ENCODE measurements around the gene PPP6R2.

PPP6R2 gene

GRCh38 chr22:50483556-50483955, 140.4 kb downstream of the PPP6R2 start:
- no peaks in the 10 kb centered on the region for H3K9me3 ChIP-seq (replicated peaks; ENCODE audit: low read length)
- no peaks in the 10 kb centered on the region for H3K36me3 ChIP-seq (ENCODE audit: insufficient read depth, low read length)
- peaks cover 6% of the 10 kb centered on the region for H3K4me1 ChIP-seq (ENCODE audit: control insufficient read depth, insufficient read depth, low read length)
- H3K4me2 ChIP-seq (ENCODE audit: low read length), result no peak overlapping the region
- no peak overlapping the region for H3K9ac ChIP-seq (ENCODE audit: low read depth, low read length)
- H3K4me3 ChIP-seq (ENCODE audit: low read length), result no peak overlapping the region
- peaks cover 36% of the 10 kb centered on the region for H3K27me3 ChIP-seq (ENCODE audit: control insufficient read depth, insufficient read depth, low read length)

DNA sequence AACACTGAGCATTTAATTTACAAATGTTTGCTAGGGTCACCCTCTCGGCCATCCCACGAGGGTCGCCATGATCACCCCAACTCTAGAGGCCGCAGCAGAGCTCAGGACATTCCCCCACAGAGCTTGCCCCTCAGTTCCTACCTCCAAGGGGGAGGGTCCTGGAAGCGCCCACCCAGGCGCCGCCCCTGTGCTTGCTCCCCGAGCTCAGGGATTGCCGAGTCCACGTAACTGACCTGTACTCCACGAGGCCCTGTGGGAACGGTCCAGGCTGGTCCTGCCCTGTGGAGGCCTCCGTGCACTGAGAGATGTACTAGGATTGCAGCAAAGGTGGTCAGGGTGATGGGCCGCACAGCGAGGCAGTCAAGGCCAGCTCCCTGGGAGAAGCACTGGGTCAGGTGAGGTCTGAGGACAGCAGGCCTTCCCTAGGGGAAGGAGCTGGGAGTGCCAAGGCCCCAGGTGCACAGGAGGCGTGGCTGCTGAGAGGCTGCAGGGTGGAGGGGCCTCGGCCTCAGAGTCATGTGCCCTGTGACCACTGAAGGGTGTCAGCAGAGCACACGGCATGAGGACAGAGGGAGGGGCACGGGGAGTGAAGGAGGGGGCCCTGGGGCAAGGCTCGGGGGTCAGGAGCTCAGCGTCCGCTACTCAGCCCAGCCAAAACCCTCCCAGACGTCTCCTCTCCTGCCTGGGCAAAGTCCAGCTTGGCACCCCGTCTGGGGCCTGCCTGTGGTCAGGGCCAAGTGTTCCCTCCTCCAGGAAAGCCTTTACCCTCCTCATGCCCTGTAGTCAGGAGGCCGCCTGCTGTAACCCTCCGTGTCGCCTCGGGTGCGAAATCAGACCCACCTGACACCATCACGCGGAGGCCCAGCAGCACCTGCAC, 141.1 kb downstream of the PPP6R2 start:
- Histone ChIP-seq H3K27me3 (ENCODE audit: control insufficient read depth, insufficient read depth, low read length) (peaks cover 36% of the 10 kb centered on the region), H3K4me2 (ENCODE audit: low read length) (no peak overlapping the region), H3K9ac (ENCODE audit: low read depth, low read length) (no peak overlapping the region), H3K36me3 (ENCODE audit: insufficient read depth, low read length) (no peaks in the 10 kb centered on the region), H3K4me3 (ENCODE audit: low read length) (no peak overlapping the region), H3K4me1 (ENCODE audit: control insufficient read depth, insufficient read depth, low read length) (peaks cover 6% of the 10 kb centered on the region), H3K9me3 (replicated peaks; ENCODE audit: low read length) (no peaks in the 10 kb centered on the region)

GRCh38 chr22:50485221-50486131, 142.3 kb downstream of the PPP6R2 start:
- H3K4me2 ChIP-seq (ENCODE audit: low read length), result no peak overlapping the region

GRCh38 chr22:50486561-50487289, 143.6 kb downstream of the PPP6R2 start, which contains the start of gene MIOX:
TSS of gene MIOX (plus strand) at chr22:50486859. CDS start at chr22:50486898, 39 bp downstream.
- Histone ChIP-seq H3K4me1 (ENCODE audit: control insufficient read depth, insufficient read depth, low read length) (peaks cover 6% of the 10 kb centered on the region), H3K36me3 (ENCODE audit: insufficient read depth, low read length) (no peaks in the 10 kb centered on the region), H3K27me3 (ENCODE audit: control insufficient read depth, insufficient read depth, low read length) (peaks cover 15% of the 10 kb centered on the region), H3K4me3 (ENCODE audit: low read length) (no peak within 1 kb of the TSS), H3K9ac (ENCODE audit: low read depth, low read length) (no peak within 1 kb of the TSS), H3K9me3 (replicated peaks; ENCODE audit: low read length) (no peaks in the 10 kb centered on the region), H3K4me2 (ENCODE audit: low read length) (no peak within 1 kb of the TSS)

More at GRCh38 chr22:50485221-50486131, 142.3 kb downstream of the PPP6R2 start:
- no peak overlapping the region for H3K9ac ChIP-seq (ENCODE audit: low read depth, low read length)
- peaks cover 27% of the 10 kb centered on the region for H3K27me3 ChIP-seq (ENCODE audit: control insufficient read depth, insufficient read depth, low read length)
- H3K9me3 ChIP-seq (replicated peaks; ENCODE audit: low read length), result no peaks in the 10 kb centered on the region
- H3K36me3 ChIP-seq (ENCODE audit: insufficient read depth, low read length), result no peaks in the 10 kb centered on the region
- H3K4me1 ChIP-seq (ENCODE audit: control insufficient read depth, insufficient read depth, low read length), result peaks cover 6% of the 10 kb centered on the region
- H3K4me3 ChIP-seq (ENCODE audit: low read length), result no peak overlapping the region

DNA sequence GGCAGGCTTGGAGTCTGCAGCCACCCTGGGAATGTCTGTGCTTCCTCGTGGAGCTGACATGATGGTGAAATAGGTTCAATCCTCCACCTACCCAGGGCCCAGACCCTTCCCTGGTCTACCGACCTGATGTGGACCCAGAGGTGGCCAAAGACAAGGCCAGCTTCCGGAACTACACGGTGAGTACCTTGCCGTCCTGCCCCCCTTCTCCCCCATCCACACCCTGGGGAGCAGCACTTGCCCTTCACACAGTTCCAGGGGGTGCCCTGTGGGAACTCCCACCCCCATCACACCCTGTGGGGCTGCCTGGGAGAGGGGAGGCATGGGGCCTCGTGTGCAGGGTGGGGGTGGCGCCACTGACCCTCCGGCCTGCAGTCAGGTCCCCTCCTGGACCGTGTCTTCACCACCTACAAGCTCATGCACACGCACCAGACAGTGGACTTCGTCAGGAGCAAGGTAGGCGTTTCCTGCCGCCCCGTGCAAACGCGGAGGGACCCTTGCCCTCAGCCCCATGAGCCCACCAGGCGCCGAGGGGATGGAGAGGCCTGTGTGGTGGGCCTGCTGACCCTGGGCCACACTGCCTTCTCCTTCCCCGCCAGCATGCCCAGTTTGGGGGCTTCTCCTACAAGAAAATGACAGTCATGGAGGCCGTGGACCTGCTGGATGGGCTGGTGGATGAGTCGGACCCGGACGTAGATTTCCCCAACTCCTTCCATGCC, 144.3 kb downstream of the PPP6R2 start:
- no peak overlapping the region for H3K4me3 ChIP-seq (ENCODE audit: low read length)
- H3K4me1 ChIP-seq (ENCODE audit: control insufficient read depth, insufficient read depth, low read length), result no peaks in the 10 kb centered on the region
- H3K4me2 ChIP-seq (ENCODE audit: low read length), result no peak overlapping the region
- no peaks in the 10 kb centered on the region for H3K9me3 ChIP-seq (replicated peaks; ENCODE audit: low read length)
- peaks cover 8% of the 10 kb centered on the region for H3K27me3 ChIP-seq (ENCODE audit: control insufficient read depth, insufficient read depth, low read length)
- no peaks in the 10 kb centered on the region for H3K36me3 ChIP-seq (ENCODE audit: insufficient read depth, low read length)
- H3K9ac ChIP-seq (ENCODE audit: low read depth, low read length), result no peak overlapping the region

GRCh38 chr22:50488006-50488677, 145.0 kb downstream of the PPP6R2 start:
- no peak overlapping the region for H3K4me2 ChIP-seq (ENCODE audit: low read length)
- no peaks in the 10 kb centered on the region for H3K4me1 ChIP-seq (ENCODE audit: control insufficient read depth, insufficient read depth, low read length)
- H3K9ac ChIP-seq (ENCODE audit: low read depth, low read length), result no peak overlapping the region
- H3K4me3 ChIP-seq (ENCODE audit: low read length), result no peak overlapping the region
- no peaks in the 10 kb centered on the region for H3K36me3 ChIP-seq (ENCODE audit: insufficient read depth, low read length)
- H3K9me3 ChIP-seq (replicated peaks; ENCODE audit: low read length), result no peaks in the 10 kb centered on the region
- peaks cover 7% of the 10 kb centered on the region for H3K27me3 ChIP-seq (ENCODE audit: control insufficient read depth, insufficient read depth, low read length)

- Histone ChIP-seq H3K9me3 (replicated peaks; ENCODE audit: low read length) (no peaks in the 10 kb centered on the region), H3K9ac (ENCODE audit: low read depth, low read length) (no peak overlapping the region), H3K36me3 (ENCODE audit: insufficient read depth, low read length) (no peaks in the 10 kb centered on the region), H3K4me1 (ENCODE audit: control insufficient read depth, insufficient read depth, low read length) (no peaks in the 10 kb centered on the region), H3K4me2 (ENCODE audit: low read length) (no peak overlapping the region), H3K4me3 (ENCODE audit: low read length) (no peak overlapping the region), H3K27me3 (ENCODE audit: control insufficient read depth, insufficient read depth, low read length) (peaks cover 7% of the 10 kb centered on the region)
Observed at GRCh38 chr22:50488886-50489285, 145.8 kb downstream of the PPP6R2 start.

DNA sequence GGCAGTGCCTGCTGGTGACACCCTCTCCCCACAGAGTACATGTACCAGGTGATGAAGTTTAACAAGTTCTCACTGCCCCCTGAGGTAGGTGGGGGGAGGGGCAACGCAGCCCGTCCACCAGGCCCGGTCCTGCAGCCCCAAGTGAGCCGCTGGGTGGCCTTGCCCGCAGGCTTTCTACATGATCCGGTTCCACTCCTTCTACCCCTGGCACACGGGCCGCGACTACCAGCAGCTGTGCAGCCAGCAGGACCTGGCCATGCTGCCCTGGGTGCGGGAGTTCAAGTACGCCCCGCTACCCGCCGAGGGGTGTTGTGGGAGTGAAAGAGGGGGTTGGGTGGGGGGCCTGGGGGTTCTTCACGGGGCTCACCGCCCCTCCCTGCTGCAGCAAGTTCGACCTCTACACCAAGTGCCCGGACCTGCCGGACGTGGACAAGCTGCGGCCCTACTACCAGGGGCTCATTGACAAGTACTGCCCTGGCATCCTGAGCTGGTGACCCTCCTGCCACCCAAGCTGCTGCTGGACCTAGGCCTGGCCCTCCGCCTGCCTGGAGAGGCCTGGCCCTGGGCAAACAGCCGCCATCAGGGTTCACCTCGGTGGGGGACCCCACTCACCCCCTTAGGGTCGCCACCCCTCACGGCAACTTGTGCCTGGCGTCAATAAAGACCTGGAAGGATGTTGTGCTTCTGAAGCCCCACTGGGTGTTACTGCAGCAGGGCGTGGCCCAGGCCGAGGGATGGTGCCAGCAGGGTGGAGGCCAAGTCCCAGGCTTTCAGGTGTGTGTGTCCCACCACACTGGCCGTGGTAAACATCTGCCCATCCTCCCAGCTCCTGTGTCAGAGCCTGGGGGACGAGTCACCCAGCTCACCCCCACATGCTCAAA, 146.5 kb downstream of the PPP6R2 start:
- H3K9ac ChIP-seq (ENCODE audit: low read depth, low read length), result no peak overlapping the region
- H3K4me3 ChIP-seq (ENCODE audit: low read length), result no peak overlapping the region
- no peaks in the 10 kb centered on the region for H3K4me1 ChIP-seq (ENCODE audit: control insufficient read depth, insufficient read depth, low read length)

GRCh38 chr22:50490531-50491308, 147.6 kb downstream of the PPP6R2 start:
- Histone ChIP-seq H3K4me3 (ENCODE audit: low read length) (no peak overlapping the region), H3K36me3 (ENCODE audit: insufficient read depth, low read length) (no peaks in the 10 kb centered on the region), H3K4me2 (ENCODE audit: low read length) (no peak overlapping the region), H3K9me3 (replicated peaks; ENCODE audit: low read length) (no peaks in the 10 kb centered on the region), H3K27me3 (ENCODE audit: control insufficient read depth, insufficient read depth, low read length) (peaks cover 7% of the 10 kb centered on the region), H3K4me1 (ENCODE audit: control insufficient read depth, insufficient read depth, low read length) (no peaks in the 10 kb centered on the region), H3K9ac (ENCODE audit: low read depth, low read length) (no peak overlapping the region)

More for the DNA sequence above, 146.5 kb downstream of the PPP6R2 start:
- H3K4me2 ChIP-seq (ENCODE audit: low read length), result no peak overlapping the region
- H3K27me3 ChIP-seq (ENCODE audit: control insufficient read depth, insufficient read depth, low read length), result peaks cover 7% of the 10 kb centered on the region
- no peaks in the 10 kb centered on the region for H3K36me3 ChIP-seq (ENCODE audit: insufficient read depth, low read length)
- H3K9me3 ChIP-seq (replicated peaks; ENCODE audit: low read length), result no peaks in the 10 kb centered on the region

Data from skeletal muscle satellite cell (primary cell).